GM20000 (cell line): ENCODE results near the gene BTNL8.

Source experiments
- DNase-seq: peaks from one replicate; pipeline ENCODE4 v3.0.0; 2012; ENCODE audit warnings: low spot score
- TF ChIP-seq, protein P1 (sequence below): IDR thresholded peaks from 2 replicates; pipeline ENCODE4 v1.5.1; 2012; ENCODE audit warnings: mild to moderate bottlenecking, control low read depth; ENCODE audit errors: extremely low read depth, missing control alignments

BTNL8 gene

GRCh38 chr5:180868960-180869359 is 30.0 kb upstream of the BTNL8 start:
- peak; percentile 56 for DNase-seq
- TF ChIP-seq, protein P1, sequence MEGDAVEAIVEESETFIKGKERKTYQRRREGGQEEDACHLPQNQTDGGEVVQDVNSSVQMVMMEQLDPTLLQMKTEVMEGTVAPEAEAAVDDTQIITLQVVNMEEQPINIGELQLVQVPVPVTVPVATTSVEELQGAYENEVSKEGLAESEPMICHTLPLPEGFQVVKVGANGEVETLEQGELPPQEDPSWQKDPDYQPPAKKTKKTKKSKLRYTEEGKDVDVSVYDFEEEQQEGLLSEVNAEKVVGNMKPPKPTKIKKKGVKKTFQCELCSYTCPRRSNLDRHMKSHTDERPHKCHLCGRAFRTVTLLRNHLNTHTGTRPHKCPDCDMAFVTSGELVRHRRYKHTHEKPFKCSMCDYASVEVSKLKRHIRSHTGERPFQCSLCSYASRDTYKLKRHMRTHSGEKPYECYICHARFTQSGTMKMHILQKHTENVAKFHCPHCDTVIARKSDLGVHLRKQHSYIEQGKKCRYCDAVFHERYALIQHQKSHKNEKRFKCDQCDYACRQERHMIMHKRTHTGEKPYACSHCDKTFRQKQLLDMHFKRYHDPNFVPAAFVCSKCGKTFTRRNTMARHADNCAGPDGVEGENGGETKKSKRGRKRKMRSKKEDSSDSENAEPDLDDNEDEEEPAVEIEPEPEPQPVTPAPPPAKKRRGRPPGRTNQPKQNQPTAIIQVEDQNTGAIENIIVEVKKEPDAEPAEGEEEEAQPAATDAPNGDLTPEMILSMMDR, result peak; percentile 48

GRCh38 chr5:180869587-180869986 is 29.4 kb upstream of the BTNL8 start:
- no peak for DNase-seq
- TF ChIP-seq, protein P1, result no peak

GRCh38 chr5:180870276-180871068 is 28.5 kb upstream of the BTNL8 start:
- no peak for DNase-seq
- TF ChIP-seq, protein P1, result no peak

DNA sequence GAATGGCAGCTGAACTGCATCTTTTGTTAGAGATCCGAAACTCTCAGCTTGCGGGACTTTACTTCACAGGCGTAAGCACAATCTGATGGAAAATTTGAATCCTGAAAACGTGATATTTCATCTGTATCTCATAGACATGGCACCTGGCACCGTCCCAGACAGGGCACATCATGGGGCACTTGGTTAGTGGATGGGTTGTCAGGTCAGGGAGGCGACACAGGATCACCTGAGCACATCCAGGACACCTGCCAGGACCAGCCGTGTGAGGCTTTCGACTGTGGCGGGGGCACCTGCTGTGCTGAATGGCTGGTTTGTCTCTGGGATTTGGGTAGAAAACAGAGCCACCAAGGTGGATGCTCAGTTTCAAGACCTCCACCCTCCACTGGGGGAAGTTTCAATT is 26.5 kb upstream of the BTNL8 start:
- DNase-seq, result no peak
- TF ChIP-seq, protein P1, result no peak

DNA sequence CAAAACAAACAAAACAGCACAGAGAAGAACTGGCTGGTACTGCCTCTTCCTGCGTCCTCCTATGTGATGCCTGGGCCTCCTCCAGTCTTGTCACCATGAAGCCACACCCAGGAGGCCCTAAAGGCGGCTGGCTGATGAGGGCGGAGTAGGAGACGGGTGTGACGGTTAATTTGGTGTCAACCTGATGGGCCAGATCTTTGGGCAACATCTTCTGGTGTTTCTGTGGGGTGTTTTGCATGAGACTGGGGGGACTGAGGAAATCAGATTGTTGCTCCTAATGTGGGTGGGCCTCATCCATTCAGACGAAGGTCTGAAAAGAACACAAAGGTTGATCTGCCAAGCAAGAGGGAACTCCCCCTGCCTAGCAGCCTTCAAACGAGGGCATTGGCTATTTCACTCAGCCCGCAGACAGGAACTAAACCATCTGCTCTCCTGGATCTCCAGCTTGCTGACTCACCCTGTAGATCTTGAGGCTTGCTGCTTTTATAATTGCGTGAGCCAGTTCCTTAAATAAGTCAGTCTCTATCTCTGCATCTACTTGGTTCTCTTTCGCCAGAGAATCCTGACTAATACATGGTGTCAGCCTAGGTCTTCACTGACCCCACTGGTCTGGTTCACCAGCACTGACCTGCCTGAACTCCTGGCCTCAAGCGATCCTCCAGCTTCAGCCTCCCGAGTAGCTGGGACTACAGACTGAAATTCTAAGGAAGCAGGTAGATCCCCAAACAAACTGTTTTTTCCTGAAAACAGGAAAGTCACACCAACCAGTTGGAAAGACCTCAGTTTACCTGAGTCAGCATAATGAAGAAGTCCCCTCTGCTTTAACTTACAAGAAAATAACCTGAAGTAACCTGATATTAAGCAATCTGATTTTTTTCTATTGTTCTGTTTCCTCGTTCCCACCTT is 25.1 kb upstream of the BTNL8 start:
- TF ChIP-seq, protein P1, result no peak
- DNase-seq, result no peak

- TF ChIP-seq, protein P1, result no peak
- DNase-seq, result no peak
Measured at GRCh38 chr5:180874804-180875582, 24.0 kb upstream of the BTNL8 start.
